ENCODE data around the gene TET3. TPM values are rescaled to one million over a fixed set of nuclear protein-coding genes. Genes with fewer than 3 reads are reported as not detected.

TET3 gene
- total RNA-seq, 3 donors from 2014 or later, result 7.9 to 13.2 (median 9.8) TPM

DNA sequence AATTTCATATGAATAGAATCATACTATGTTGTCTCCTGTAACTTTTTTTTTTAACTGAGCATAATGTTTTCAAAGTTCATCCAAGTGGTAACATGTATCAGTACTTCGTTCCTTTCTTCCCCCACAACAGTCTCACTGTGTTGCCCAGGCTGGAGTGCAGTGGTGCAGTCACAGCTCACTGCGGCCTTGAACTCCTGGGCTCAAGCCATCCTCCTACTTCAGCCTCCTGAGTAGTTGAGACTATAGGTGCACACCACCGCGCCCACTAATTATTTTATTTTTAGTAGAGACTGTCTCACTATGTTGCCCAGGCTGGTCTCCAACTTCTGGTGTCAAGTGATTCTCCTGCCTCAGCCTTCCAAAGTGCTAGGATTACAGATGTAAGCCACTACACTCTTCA lies 23.4 kb upstream of the TET3 start:
- Histone ChIP-seq H3K4me3 (no peak overlapping the region), H3K27ac (no peak overlapping the region), H3K27me3 (no peaks in the 10 kb centered on the region), H3K4me1 (no peaks in the 10 kb centered on the region), H3K36me3 (no peaks in the 10 kb centered on the region), H3K9me3 (no peaks in the 10 kb centered on the region)
- intact Hi-C loops (cut with DNase I; ENCODE audit: low total_unique reads), result no loop called here
- DNase-seq (ENCODE audit: low spot score in 2 of 2), result no peak
- TF ChIP-seq POLR2AphosphoS5 (IDR thresholded peaks at IDR 0.05) (no peak), POLR2A (IDR thresholded peaks at IDR 0.05) (no peak)
- TF ChIP-seq, protein P1, sequence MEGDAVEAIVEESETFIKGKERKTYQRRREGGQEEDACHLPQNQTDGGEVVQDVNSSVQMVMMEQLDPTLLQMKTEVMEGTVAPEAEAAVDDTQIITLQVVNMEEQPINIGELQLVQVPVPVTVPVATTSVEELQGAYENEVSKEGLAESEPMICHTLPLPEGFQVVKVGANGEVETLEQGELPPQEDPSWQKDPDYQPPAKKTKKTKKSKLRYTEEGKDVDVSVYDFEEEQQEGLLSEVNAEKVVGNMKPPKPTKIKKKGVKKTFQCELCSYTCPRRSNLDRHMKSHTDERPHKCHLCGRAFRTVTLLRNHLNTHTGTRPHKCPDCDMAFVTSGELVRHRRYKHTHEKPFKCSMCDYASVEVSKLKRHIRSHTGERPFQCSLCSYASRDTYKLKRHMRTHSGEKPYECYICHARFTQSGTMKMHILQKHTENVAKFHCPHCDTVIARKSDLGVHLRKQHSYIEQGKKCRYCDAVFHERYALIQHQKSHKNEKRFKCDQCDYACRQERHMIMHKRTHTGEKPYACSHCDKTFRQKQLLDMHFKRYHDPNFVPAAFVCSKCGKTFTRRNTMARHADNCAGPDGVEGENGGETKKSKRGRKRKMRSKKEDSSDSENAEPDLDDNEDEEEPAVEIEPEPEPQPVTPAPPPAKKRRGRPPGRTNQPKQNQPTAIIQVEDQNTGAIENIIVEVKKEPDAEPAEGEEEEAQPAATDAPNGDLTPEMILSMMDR (IDR thresholded peaks at IDR 0.05), result no peak

DNA sequence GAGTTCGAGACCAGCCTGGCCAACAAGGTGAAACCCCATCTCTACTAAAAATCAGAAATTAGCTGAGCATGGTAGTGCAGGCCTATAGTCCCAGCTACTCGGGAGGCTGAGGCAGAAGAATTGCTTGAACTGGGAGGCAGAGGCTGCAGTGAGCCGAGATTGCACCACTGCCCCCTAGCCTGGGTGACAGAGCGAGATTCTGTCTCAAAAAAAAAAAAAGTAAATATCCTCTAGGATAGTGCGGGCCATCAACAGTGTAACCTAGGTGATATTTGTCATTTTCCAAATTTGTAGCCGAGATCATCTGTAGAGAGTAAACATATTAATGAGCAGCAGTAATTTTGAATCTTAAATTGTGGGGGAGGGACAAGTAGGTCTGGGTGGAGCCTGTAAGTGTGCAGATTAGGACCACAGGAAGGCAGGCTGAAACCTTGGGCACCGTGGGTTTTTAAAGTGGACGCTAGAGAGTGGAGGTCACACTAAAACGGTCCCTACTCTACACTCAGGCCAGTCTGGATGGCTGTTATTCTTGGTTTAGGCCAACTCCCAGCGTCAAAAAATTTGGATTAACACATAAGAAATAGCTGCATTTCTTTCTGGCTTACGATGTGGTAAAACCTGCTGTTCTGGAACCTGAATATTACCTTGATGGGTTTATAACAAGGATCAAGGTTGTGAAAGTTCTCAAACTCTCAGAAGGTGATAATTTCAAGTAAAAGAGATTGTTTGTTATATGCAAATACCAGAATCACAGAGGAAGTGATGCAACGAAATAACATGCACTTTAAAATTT lies 22.7 kb upstream of the TET3 start:
- no peaks in the 10 kb centered on the region for H3K9me3 ChIP-seq
- no peaks in the 10 kb centered on the region for H3K36me3 ChIP-seq
- intact Hi-C loops (cut with DNase I; ENCODE audit: low total_unique reads), result no loop called here
- no peaks in the 10 kb centered on the region for H3K4me1 ChIP-seq
- H3K27me3 ChIP-seq, result no peaks in the 10 kb centered on the region
- H3K27ac ChIP-seq, result no peak overlapping the region
- no peak for DNase-seq (ENCODE audit: low spot score in 2 of 2)
- TF ChIP-seq, protein P1 (IDR thresholded peaks at IDR 0.05), result no peak
- TF ChIP-seq POLR2A (IDR thresholded peaks at IDR 0.05) (no peak), POLR2AphosphoS5 (IDR thresholded peaks at IDR 0.05) (no peak)
- no peak overlapping the region for H3K4me3 ChIP-seq

DNA sequence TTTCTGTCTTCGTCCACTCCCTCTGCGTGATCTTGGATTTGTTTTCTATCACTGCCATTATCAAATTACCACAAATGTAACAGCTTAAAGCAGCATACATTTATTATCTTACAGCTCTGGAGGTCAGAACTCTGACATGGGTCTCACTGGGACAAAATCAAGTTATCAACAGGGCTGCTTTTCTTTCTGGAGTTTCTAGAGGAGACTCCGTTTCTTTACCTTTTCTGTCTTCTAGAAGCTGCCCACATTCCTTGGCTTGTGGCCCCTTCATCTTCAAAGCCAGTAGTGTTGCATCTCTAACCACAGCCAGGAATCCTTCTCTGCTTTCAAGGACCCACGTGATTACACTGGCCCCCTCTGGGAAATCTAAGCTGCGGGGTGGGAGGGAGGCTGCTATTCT lies 21.9 kb upstream of the TET3 start:
- intact Hi-C loops (cut with DNase I; ENCODE audit: low total_unique reads), result no loop called here
- no peak overlapping the region for H3K27ac ChIP-seq
- no peak for DNase-seq (ENCODE audit: low spot score in 2 of 2)
- H3K27me3 ChIP-seq, result no peaks in the 10 kb centered on the region
- no peaks in the 10 kb centered on the region for H3K4me1 ChIP-seq
- H3K36me3 ChIP-seq, result no peaks in the 10 kb centered on the region
- H3K9me3 ChIP-seq, result no peaks in the 10 kb centered on the region
- TF ChIP-seq POLR2A (IDR thresholded peaks at IDR 0.05) (no peak), POLR2AphosphoS5 (IDR thresholded peaks at IDR 0.05) (no peak)
- TF ChIP-seq, protein P1 (IDR thresholded peaks at IDR 0.05), result no peak
- H3K4me3 ChIP-seq, result no peak overlapping the region

DNA sequence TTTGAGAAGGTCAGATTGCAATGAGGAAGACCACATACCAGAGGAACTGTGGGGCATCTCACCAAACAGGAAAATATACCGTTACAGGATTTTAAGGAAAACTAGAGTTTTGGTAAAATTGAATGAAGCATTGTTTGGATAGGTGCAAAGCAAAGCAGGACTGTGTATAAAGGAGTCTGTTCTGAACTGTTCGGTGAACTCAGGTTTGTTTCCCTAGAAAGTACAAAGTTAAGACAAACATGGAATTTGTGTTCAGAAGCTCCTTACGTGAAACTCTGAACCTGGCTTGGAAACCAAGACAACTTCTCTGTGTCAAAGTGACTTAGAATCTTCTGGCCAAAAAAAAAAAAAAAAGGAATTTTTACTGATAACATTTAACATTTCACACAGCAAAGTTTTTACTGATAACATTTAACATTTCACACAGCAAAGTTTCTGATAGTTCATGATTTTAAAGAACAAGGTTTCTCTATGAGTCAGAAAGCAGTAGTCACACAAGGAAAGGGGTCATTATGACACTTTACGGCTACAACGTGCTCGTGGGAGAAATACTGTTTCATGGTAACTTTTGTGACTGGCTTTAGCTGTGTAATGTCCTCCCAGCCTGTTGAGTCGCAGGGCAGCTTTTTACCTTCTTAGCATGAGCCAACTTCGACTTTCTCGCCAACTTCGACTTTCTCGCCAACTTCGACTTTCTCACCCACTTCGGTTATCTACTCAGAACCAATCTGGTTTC lies 21.2 kb upstream of the TET3 start:
- Histone ChIP-seq H3K27ac (no peak overlapping the region), H3K4me3 (no peak overlapping the region), H3K9me3 (no peaks in the 10 kb centered on the region), H3K27me3 (no peaks in the 10 kb centered on the region), H3K36me3 (no peaks in the 10 kb centered on the region), H3K4me1 (no peaks in the 10 kb centered on the region)
- TF ChIP-seq POLR2AphosphoS5 (IDR thresholded peaks at IDR 0.05) (no peak), POLR2A (IDR thresholded peaks at IDR 0.05) (no peak)
- TF ChIP-seq, protein P1 (IDR thresholded peaks at IDR 0.05), result no peak
- intact Hi-C loops (cut with DNase I; ENCODE audit: low total_unique reads), result no loop called here
- no peak for DNase-seq (ENCODE audit: low spot score in 2 of 2)

DNA sequence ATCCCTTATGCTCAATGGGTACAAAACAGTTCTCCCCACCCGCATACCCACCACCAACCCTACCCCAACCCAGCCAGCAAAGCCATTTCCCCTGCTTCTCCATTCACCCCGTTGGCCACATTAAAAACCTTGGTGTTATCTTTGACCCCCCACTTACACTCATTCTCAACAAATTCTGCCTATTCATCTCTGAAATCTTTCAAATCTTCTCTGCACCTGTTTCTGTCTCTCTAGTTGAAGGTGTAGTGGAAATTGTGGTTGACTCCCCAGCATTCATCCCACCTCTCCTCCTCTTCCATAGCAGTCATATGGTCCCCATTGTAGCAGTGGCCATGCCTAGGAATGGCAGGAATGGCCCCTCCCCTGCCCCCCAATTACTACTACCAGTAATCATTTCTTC lies 20.5 kb upstream of the TET3 start:
- H3K4me1 ChIP-seq, result no peaks in the 10 kb centered on the region
- TF ChIP-seq POLR2AphosphoS5 (IDR thresholded peaks at IDR 0.05), result no peak
- TF ChIP-seq POLR2A (IDR thresholded peaks at IDR 0.05), result no peak
- TF ChIP-seq, protein P1 (IDR thresholded peaks at IDR 0.05), result no peak
- no peak for DNase-seq (ENCODE audit: low spot score in 2 of 2)
- H3K9me3 ChIP-seq, result no peaks in the 10 kb centered on the region
- H3K36me3 ChIP-seq, result no peaks in the 10 kb centered on the region
- no peak overlapping the region for H3K4me3 ChIP-seq
- H3K27ac ChIP-seq, result no peak overlapping the region
- no peaks in the 10 kb centered on the region for H3K27me3 ChIP-seq
- intact Hi-C loops (cut with DNase I; ENCODE audit: low total_unique reads), result no loop called here
